Measurements from ENCODE around the gene PTPRN2. TPM values are rescaled to one million over a fixed set of nuclear protein-coding genes. Genes with fewer than 3 reads are reported as not detected.

PTPRN2 gene
- total RNA-seq, 2 experiments from 2014 or later, result 0.70 TPM; not detected in 1

- Histone ChIP-seq H4K20me1 (ENCODE audit: insufficient read depth, low read length) (no peaks in the 10 kb centered on the region), H3K4me2 (ENCODE audit: low read length) (no peak overlapping the region), H3K9me3 (ENCODE audit: low read length) (0 out of 2 replicates have a peak, but pooled peaks cover 5% of the 10 kb centered on the region), H3K36me3 (ENCODE audit: insufficient read depth, low read length) (no peaks in the 10 kb centered on the region), H3K9me2 (ENCODE audit: insufficient read depth, low read length) (no peaks in the 10 kb centered on the region), H3K4me3 (ENCODE audit: low read depth, low read length, poor library complexity, severe bottlenecking) (no peak overlapping the region), H3K27ac (ENCODE audit: low read depth, low read length, poor library complexity, severe bottlenecking) (no peak overlapping the region), H2AFZ (ENCODE audit: low read length) (no peak overlapping the region), H3K79me2 (ENCODE audit: insufficient read depth, low read depth, low read length) (no peaks in the 10 kb centered on the region), H3K4me1 (ENCODE audit: insufficient read depth, low read length, poor library complexity, severe bottlenecking) (no peaks in the 10 kb centered on the region)
- no peak for DNase-seq (ENCODE audit: low spot score)
- TF ChIP-seq EZH2phosphoT487 (IDR thresholded peaks at IDR 0.05; ENCODE audit: borderline replicate concordance, low read depth, low read length) (no peak), CTCF (conservative IDR thresholded peaks at IDR 0.05; ENCODE audit: low read length) (no peak)
- no TSS peak for BruUV-seq (replicated peaks)
- ChIA-PET CTCF (ENCODE audit: unreplicated experiment) (no interaction called here), POLR2A (no interaction called here)
- intact Hi-C loops (cut with micrococcal nuclease; ENCODE audit: unreplicated experiment), result no loop called here
These were observed 304.3 kb downstream of the PTPRN2 start for GRCh38 chr7:158283016-158283974.

- H3K36me3 ChIP-seq (ENCODE audit: insufficient read depth, low read length), result no peaks in the 10 kb centered on the region
- intact Hi-C loops (cut with micrococcal nuclease; ENCODE audit: unreplicated experiment), result no loop called here
- H3K4me1 ChIP-seq (ENCODE audit: insufficient read depth, low read length, poor library complexity, severe bottlenecking), result no peaks in the 10 kb centered on the region
- H3K79me2 ChIP-seq (ENCODE audit: insufficient read depth, low read depth, low read length), result no peaks in the 10 kb centered on the region
- ChIA-PET CTCF (ENCODE audit: unreplicated experiment) (no interaction called here), POLR2A (no interaction called here)
- no peaks in the 10 kb centered on the region for H4K20me1 ChIP-seq (ENCODE audit: insufficient read depth, low read length)
- TF ChIP-seq CTCF (conservative IDR thresholded peaks at IDR 0.05; ENCODE audit: low read length) (no peak), EZH2phosphoT487 (IDR thresholded peaks at IDR 0.05; ENCODE audit: borderline replicate concordance, low read depth, low read length) (no peak)
- no peak overlapping the region for H3K4me2 ChIP-seq (ENCODE audit: low read length)
- 0 out of 2 replicates have a peak, but pooled peaks cover 5% of the 10 kb centered on the region for H3K9me3 ChIP-seq (ENCODE audit: low read length)
- H2AFZ ChIP-seq (ENCODE audit: low read length), result no peak overlapping the region
- no TSS peak for BruUV-seq (replicated peaks)
- no peak overlapping the region for H3K4me3 ChIP-seq (ENCODE audit: low read depth, low read length, poor library complexity, severe bottlenecking)
- no peaks in the 10 kb centered on the region for H3K9me2 ChIP-seq (ENCODE audit: insufficient read depth, low read length)
- DNase-seq (ENCODE audit: low spot score), result no peak
- H3K27ac ChIP-seq (ENCODE audit: low read depth, low read length, poor library complexity, severe bottlenecking), result no peak overlapping the region
These were observed 305.1 kb downstream of the PTPRN2 start for GRCh38 chr7:158282461-158283001.

GRCh38 chr7:158281441-158281840 is 306.2 kb downstream of the PTPRN2 start:
- Histone ChIP-seq H3K4me1 (ENCODE audit: insufficient read depth, low read length, poor library complexity, severe bottlenecking) (no peaks in the 10 kb centered on the region), H2AFZ (ENCODE audit: low read length) (no peak overlapping the region), H3K9me2 (ENCODE audit: insufficient read depth, low read length) (no peaks in the 10 kb centered on the region), H3K36me3 (ENCODE audit: insufficient read depth, low read length) (no peaks in the 10 kb centered on the region), H3K4me2 (ENCODE audit: low read length) (no peak overlapping the region), H3K27ac (ENCODE audit: low read depth, low read length, poor library complexity, severe bottlenecking) (no peak overlapping the region), H3K79me2 (ENCODE audit: insufficient read depth, low read depth, low read length) (no peaks in the 10 kb centered on the region), H3K9me3 (ENCODE audit: low read length) (0 out of 2 replicates have a peak, but pooled peaks cover 2% of the 10 kb centered on the region), H3K4me3 (ENCODE audit: low read depth, low read length, poor library complexity, severe bottlenecking) (no peak overlapping the region), H4K20me1 (ENCODE audit: insufficient read depth, low read length) (no peaks in the 10 kb centered on the region)
- ChIA-PET POLR2A (no interaction called here), CTCF (ENCODE audit: unreplicated experiment) (no interaction called here)
- no peak for DNase-seq (ENCODE audit: low spot score)
- intact Hi-C loops (cut with micrococcal nuclease; ENCODE audit: unreplicated experiment), result no loop called here
- no TSS peak for BruUV-seq (replicated peaks)
- TF ChIP-seq EZH2phosphoT487 (IDR thresholded peaks at IDR 0.05; ENCODE audit: borderline replicate concordance, low read depth, low read length) (no peak), CTCF (conservative IDR thresholded peaks at IDR 0.05; ENCODE audit: low read length) (no peak)

All from OCI-LY7 (cell line).